ENCODE data around the gene STK17B. TPM values are rescaled to one million over a fixed set of nuclear protein-coding genes. Genes with fewer than 3 reads are reported as not detected.
A peak's percentile ranks its signal among the peaks of the same experiment; 100 is the strongest.
"Not testable (repeated sequence)": the region's sequence is repeated elsewhere in the genome, so short reads cannot be mapped to it uniquely, and the experiment has no call there.

STK17B gene
- polyA plus RNA-seq (ENCODE audit: insufficient read length) = 5.8 TPM

- peak; percentile 64 for DNase-seq (ENCODE audit: low read depth)
These were observed at the start of gene STK17B for GRCh38 chr2:196171248-196171871. Gene STK17B (minus strand): TSS chr2:196171578. CDS start chr2:196163383, 8,195 bp downstream.

GRCh38 chr2:196220671-196221070, 49.3 kb upstream of the STK17B start:
- no peak for DNase-seq (ENCODE audit: low read depth)

GRCh38 chr2:196219671-196220070, 48.3 kb upstream of the STK17B start:
- no peak for DNase-seq (ENCODE audit: low read depth)

- DNase-seq (ENCODE audit: low read depth) = no peak
These were observed 46.7 kb upstream of the STK17B start for GRCh38 chr2:196218106-196218505.

- DNase-seq (ENCODE audit: low read depth) = no peak
These were observed 45.7 kb upstream of the STK17B start for GRCh38 chr2:196217116-196217515.

GRCh38 chr2:196215376-196215775, 44.0 kb upstream of the STK17B start:
- DNase-seq (ENCODE audit: low read depth) = no peak

- no peak for DNase-seq (ENCODE audit: low read depth)
These were observed 42.8 kb upstream of the STK17B start for GRCh38 chr2:196214156-196214555.

GRCh38 chr2:196213252-196213980, 42.0 kb upstream of the STK17B start:
- DNase-seq (ENCODE audit: low read depth) = no peak

GRCh38 chr2:196208915-196209314, 37.5 kb upstream of the STK17B start:
- no peak for DNase-seq (ENCODE audit: low read depth)

GRCh38 chr2:196206804-196207203, 35.4 kb upstream of the STK17B start:
- DNase-seq (ENCODE audit: low read depth) = no peak

- no peak for DNase-seq (ENCODE audit: low read depth)
These were observed 34.6 kb upstream of the STK17B start for GRCh38 chr2:196205881-196206435.

GRCh38 chr2:196205011-196205766, 33.8 kb upstream of the STK17B start:
- no peak for DNase-seq (ENCODE audit: low read depth)

- no peak for DNase-seq (ENCODE audit: low read depth)
These were observed 30.0 kb upstream of the STK17B start for GRCh38 chr2:196201229-196202009.

GRCh38 chr2:196200557-196200956, 29.2 kb upstream of the STK17B start:
- DNase-seq (ENCODE audit: low read depth) = no peak

- no peak for DNase-seq (ENCODE audit: low read depth)
These were observed 24.4 kb upstream of the STK17B start for GRCh38 chr2:196195758-196196157.

GRCh38 chr2:196195302-196195701, 23.9 kb upstream of the STK17B start:
- no peak for DNase-seq (ENCODE audit: low read depth)

- no peak for DNase-seq (ENCODE audit: low read depth)
These were observed 20.2 kb upstream of the STK17B start for GRCh38 chr2:196191541-196191940.

- DNase-seq (ENCODE audit: low read depth) = no peak
These were observed 16.6 kb upstream of the STK17B start for GRCh38 chr2:196187898-196188458.

GRCh38 chr2:196187175-196187700, 15.9 kb upstream of the STK17B start:
- DNase-seq (ENCODE audit: low read depth) = not testable (repeated sequence)

GRCh38 chr2:196186266-196186980, 15.0 kb upstream of the STK17B start:
- DNase-seq (ENCODE audit: low read depth) = no peak

Data from forelimb muscle (tissue), 1 donor.